NCI-H2107 (cell line): ENCODE data around the gene PNPLA7.

ENCODE experiments used
- DNase-seq: peaks from one replicate; lab custom pipeline; 2025; lab: John Stamatoyannopoulos, UW

The PNPLA7 gene

GRCh38 chr9:137449931-137450538 is 100.2 kb downstream of the PNPLA7 start:
- DNase-seq = no peak

DNA sequence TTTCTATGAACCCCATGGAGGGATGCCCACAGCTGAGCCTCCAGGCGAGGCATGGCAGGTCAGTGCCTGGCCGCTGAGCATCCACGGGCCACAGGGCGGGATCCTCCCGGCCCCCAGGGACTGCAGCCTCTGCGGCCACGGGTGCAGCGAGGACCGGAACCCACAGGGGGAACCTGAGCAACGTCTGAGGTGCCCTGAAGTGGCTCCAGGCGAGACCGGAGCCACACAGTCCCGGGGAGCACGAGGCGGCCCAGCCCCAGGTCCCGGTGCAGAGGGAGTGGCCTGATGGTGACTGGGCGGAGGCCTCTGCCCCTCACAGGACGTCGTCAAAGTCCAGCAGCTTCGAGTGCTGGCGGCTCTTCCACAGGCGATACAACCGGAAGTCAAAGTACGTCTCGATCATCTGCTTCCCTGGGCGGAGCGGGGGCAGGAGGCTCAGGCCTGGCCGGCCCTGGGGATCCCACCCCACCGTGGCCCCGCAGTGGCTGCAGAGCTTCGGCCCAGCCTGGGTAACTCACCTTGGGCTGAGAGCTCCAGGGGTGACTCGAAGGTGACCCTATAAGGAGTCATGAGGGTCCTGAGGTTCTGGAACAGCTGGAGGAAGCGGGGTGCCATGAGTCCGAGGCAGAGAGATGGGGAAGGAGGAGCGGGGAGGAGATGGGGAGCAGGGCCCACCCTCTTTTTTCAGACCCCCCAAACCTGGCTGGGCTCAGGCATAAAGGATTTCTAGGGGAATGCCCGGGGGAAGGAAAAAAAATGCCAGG is 100.9 kb downstream of the PNPLA7 start:
- no peak for DNase-seq

- no peak for DNase-seq
Observed at GRCh38 chr9:137448602-137448962, 101.6 kb downstream of the PNPLA7 start.

DNA sequence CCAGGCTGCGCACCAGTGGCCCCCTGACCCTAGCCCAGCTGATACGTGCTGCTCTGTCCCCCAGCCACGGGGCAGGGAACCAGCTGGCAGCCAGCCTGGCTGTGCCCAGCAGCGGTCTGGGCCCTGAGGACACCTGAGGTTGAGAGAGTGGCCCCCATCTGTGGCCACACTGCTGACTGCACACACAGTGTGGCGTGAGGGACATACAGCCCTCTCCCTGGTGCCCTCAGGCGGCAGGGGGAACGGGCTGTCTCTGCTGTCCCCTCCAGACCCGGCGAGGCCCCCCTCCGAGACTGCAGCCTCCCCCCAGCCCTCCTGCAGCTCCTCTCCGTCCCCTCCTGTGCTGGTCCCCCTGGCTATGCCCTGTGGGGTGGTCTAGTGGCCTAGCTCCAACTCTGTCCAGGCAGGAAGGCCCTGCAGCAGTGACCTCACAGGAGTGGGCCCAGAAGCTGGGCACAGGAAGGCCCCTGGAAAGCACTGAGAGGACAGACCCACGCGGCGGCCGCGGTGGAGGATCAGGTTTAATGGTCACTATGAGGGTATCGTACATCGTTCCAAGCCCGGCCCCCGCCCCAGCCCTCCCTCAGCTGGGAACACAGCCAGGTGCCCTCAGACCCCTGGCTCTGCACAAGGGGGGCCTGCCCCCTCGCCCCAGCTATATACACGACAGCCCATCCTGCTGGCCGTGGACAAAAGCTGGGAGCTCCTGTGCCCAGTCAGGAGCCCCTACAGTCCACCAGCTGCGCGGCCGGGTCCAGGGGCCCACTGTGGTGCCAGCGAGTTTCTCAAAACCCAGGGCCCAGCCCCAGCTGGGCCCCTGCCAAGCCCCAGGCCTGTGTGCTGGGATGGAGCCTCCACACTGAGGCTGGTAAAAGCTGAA is 102.2 kb downstream of the PNPLA7 start:
- DNase-seq = no peak

DNA sequence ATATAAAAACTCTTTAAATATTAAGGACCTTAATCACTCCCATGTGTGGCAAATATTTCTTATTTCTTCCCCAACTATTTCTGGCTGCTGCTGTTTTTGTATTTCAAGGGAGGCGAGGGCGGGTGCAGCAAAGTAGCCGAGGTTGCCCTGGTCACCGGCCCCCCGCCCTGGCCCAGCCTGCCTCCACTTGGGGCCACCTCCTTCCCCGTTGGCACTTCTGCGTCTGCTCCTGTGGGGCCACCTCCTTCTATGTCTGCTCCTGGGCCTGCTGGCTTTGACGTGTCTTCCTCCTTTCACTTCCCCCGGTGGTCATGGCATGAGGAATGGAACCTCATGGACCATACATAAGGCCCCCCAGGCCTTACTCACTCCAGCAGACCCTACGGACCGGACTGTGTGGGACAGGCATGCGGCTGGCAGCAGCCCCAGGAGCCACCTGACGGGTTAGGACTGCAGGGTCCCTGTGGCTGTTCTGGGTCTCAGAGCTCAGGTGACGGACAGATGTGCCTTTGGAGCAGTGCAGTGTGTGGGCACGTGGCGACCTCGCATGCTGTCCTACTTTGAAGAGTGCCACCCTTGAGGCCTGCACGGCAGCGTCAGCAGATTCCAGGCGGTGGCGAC is 103.2 kb downstream of the PNPLA7 start:
- no peak for DNase-seq

DNA sequence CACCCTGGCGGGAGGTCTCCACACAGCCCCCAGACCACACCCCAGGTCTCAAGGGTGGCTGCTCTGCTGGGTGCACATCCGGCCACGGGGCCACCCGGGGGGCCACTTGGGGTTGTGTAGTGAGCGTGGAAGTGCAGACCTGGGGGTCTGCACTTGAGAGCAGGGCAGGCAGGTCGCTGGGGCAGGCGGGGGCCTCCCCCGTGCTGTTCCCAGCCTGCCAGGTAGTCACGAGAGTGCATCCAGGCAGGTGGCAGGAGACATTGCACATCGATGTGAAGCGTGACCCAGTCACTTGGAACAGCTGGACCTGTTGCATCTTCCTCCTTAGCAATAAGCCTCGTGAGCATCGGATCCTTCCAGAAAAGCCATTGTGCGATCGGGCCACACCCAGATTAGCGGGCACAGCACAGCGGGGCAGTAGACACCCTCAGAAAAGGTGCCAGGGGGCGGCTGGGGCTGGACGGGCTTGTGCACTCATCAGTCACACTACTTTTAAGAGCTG is 104.2 kb downstream of the PNPLA7 start:
- DNase-seq = no peak

DNA sequence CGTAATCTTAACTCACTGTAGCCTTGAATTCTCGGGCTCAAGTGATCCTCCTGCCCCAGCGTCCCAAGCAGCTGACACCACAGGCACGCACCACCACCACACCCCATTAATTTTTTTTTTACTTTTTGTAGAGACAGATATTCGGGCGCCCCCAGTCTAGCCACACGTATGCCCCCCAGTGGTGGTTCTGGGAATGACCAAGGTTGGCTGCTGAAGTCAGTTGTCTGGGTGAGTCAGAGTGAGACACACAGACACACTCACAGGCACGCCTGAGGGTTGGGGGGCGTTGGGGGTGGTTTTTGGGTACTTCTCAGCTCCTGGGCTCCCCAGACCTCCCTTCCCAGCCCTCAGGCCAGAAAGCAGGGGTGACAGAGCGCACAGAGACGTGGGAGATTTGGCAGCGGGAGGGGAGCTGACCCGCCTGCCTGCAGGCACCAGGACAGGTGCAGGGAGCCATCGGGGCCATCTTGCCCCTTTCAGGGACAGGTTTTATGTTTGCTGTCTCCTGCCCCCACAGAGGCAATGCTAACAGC is 104.9 kb downstream of the PNPLA7 start:
- peak; percentile 71 for DNase-seq

DNA sequence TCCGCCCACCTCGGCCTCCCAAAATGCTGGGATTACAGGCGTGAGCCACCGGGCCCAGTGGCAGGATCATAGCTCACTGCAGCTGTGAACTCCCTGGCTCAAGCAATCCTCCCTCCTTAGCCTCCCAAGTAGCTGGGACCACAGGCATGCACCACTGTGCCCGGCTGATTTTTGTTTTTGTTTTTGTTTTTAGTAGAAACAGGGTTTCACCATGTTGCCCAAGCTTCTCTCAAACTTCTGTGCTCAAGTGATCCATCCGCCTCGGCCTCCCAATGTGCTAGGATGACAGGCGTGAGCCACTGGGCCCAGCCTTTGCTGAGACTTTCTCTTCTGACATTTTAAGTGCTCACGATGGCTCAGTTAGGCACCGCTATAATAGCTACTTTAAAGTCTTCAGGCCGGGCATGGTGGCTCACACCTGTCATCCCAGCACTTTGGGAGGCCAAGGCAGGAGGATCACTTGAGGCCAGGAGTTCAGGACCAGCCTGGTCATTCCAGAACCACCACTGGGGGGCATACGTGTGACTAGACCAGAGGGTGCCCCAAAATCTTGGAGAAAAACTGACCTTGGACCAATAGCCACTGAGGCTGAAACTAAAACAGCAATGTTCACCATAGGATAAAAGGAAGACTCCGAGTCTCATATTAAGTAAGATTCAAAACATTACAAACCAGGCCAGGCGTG is 106.0 kb downstream of the PNPLA7 start:
- no peak for DNase-seq

DNA sequence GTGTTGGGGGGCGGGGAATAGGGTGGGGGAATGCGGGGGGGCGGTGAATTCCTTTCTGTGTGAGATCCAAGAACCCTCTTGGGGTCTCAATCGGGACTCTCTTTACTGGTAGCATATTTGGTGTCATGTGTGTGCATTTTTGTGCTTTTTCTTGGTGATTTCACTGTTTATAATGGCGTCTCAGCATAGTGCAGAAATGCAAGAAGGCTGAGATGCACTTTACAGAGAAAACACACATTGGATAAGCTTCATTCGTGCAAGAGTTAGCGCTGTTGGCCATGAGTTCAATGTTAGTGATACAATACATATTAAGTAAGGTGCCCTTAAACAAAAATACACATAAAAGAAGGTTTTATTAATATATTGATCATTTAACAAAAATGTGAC is 108.3 kb downstream of the PNPLA7 start:
- no peak for DNase-seq

- DNase-seq = peak; percentile 41
Observed at GRCh38 chr9:137441289-137441934, 108.8 kb downstream of the PNPLA7 start, which contains the start of gene ENTPD8. Gene ENTPD8 (minus strand): TSS chr9:137441357. CDS start chr9:137438285, 3,072 bp downstream.

GRCh38 chr9:137439158-137439714 is 111.0 kb downstream of the PNPLA7 start:
- no peak for DNase-seq

- no peak for DNase-seq
Observed at GRCh38 chr9:137438591-137439157, 111.5 kb downstream of the PNPLA7 start.

GRCh38 chr9:137437691-137438590 is 112.3 kb downstream of the PNPLA7 start:
- no peak for DNase-seq

DNA sequence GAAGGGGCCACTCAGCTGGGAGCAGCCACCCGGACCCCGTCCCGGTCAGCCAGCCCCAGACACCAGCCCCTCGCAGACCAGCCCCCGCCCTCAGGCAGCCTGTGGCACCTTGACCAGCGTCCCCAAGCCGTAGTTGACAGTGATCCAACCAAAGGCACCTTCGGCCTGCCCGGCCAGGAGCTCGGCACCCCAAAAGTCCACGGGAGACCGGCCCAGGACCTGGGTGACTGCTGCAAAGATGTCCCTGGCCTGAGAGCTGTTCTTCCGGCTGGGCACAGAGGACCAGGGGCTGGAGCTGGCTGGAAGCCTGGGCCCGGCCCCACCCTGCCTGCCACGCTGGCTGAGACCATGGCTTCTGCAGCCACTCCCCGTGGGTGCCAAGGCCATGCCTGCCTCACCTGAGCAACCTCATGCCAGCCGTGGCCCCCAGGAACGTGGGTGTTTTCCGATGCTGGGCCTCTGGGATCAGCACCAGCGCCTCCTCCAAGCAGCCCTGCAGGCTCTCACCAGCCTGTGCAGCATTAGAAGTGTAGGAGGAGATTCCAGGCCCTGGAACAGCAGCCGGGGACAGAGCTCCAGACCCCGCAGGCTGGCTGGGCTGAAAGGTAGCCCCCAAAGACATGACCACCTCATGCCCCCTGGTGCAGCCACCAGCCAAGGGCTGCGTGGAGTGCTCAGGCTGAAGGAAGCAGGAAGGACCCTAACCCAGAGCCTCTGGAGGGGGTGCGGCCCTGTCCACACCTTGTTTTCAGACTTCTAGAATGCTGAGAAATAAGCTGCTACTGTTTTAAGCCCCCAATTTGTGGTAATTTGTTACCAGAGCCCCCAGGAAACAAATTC is 113.2 kb downstream of the PNPLA7 start:
- DNase-seq = no peak

- DNase-seq = no peak
Observed at GRCh38 chr9:137435980-137436760, 114.0 kb downstream of the PNPLA7 start.

DNA sequence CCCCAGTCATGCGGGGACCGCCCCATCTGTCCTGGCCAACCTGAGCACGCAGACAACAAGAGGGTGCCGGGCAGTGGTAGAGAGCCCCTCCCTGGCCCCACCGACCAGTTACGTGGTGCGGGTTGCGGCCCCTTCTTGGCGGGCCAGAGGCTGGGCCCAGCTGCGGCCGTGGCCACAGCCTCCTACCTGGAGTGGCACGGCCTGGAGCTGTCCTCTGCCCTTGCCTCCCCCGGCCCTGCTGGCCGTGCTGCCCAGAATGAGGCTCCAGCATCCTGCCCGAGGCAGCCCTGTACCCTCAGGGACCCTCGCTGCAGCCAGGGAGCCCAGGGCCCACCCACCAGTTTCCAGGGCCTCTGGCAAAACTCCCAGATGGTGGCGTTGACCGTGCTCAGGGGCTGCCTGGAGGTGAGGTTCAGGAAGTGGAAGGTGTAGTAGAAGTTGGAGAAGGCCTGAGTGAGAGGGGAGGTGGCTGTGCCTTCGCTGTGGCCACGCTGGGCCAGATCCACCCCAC is 114.8 kb downstream of the PNPLA7 start:
- DNase-seq = no peak
